HG02938 (cell line): ENCODE measurements around the gene CHCHD6.
A peak's percentile ranks its signal among the peaks of the same experiment; 100 is the strongest.

Source experiments
- ATAC-seq: cut with Tn5 transposase; IDR thresholded peaks from one replicate; pipeline ENCODE4 v1.9.1; 2021; ENCODE audit warnings: mild to moderate bottlenecking, moderate library complexity; ENCODE audit not compliant: unreplicated experiment

The CHCHD6 gene

GRCh38 chr3:126955004-126955790 lies 251.2 kb downstream of the CHCHD6 start:
- ATAC-seq = peak; percentile 70

- no peak for ATAC-seq
Measured at GRCh38 chr3:126956361-126956760, 252.3 kb downstream of the CHCHD6 start.

- no peak for ATAC-seq
Measured at GRCh38 chr3:126956866-126957650, 253.0 kb downstream of the CHCHD6 start.

GRCh38 chr3:126957776-126958637 lies 254.0 kb downstream of the CHCHD6 start:
- no peak for ATAC-seq

GRCh38 chr3:126958638-126959085 lies 254.6 kb downstream of the CHCHD6 start:
- no peak for ATAC-seq

- no peak for ATAC-seq
Measured at GRCh38 chr3:126959136-126959920, 255.3 kb downstream of the CHCHD6 start.

- no peak for ATAC-seq
Measured at GRCh38 chr3:126959921-126960603, 256.0 kb downstream of the CHCHD6 start.

GRCh38 chr3:126960604-126960995 lies 256.6 kb downstream of the CHCHD6 start:
- no peak for ATAC-seq

- no peak for ATAC-seq
Measured at GRCh38 chr3:126961191-126961790, 257.3 kb downstream of the CHCHD6 start.

- no peak for ATAC-seq
Measured at GRCh38 chr3:126961791-126962461, 257.9 kb downstream of the CHCHD6 start.

- ATAC-seq = no peak
Measured at GRCh38 chr3:126962756-126963155, 258.7 kb downstream of the CHCHD6 start.

GRCh38 chr3:126963261-126964190 lies 259.5 kb downstream of the CHCHD6 start:
- no peak for ATAC-seq

- no peak for ATAC-seq
Measured at GRCh38 chr3:126964261-126964660, 260.2 kb downstream of the CHCHD6 start.

GRCh38 chr3:126964950-126965349 lies 260.9 kb downstream of the CHCHD6 start:
- no peak for ATAC-seq

GRCh38 chr3:126965526-126966080 lies 261.6 kb downstream of the CHCHD6 start:
- ATAC-seq = no peak

- ATAC-seq = no peak
Measured at GRCh38 chr3:126967386-126967785, 263.3 kb downstream of the CHCHD6 start.
